GM12878 (cell line): Measurements from ENCODE around the gene TTYH3. TPM values are rescaled to one million over a fixed set of nuclear protein-coding genes. Genes with fewer than 3 reads are reported as not detected.
A peak's percentile ranks its signal among the peaks of the same experiment; 100 is the strongest.

Experiments
- ASH2L ChIP-seq: fragments of 300-600, 200-600 bp; sonication (generic); IDR thresholded peaks from 2 replicates; pipeline ENCODE4 v1.6.1; 2017; ENCODE audit warnings: low read depth, mild to moderate bottlenecking, borderline replicate concordance
- CBFB ChIP-seq: IDR thresholded peaks from 2 replicates; pipeline ENCODE4 v1.6.1; 2016; ENCODE audit warnings: antibody characterized with exemption, low read depth
- CBX3 ChIP-seq: fragments of 200-600 bp; sonication (generic); IDR thresholded peaks from 2 replicates; pipeline ENCODE4 v1.6.1; 2016; ENCODE audit warnings: low read depth, borderline replicate concordance
- CEBPB ChIP-seq, 2 experiments: fragments of 150-350 bp in 1 of 2; IDR thresholded peaks; 2 replicates each; pipeline ENCODE4 v1.6.1; 2012 to 2014; ENCODE audit warnings: low read depth in 2 of 2, low read length in 2 of 2, borderline replicate concordance in 1 of 2, inconsistent platforms in 1 of 2
- CHD1 ChIP-seq: IDR thresholded peaks from 2 replicates; pipeline ENCODE4 v1.6.1; 2012; ENCODE audit warnings: low read depth, low read length, improper control_type of control experiment
- CHD2 ChIP-seq: IDR thresholded peaks from 2 replicates; pipeline ENCODE4 v1.6.1; 2011; ENCODE audit warnings: low read depth, low read length, improper control_type of control experiment, borderline replicate concordance
- HDAC2 ChIP-seq: fragments of 200-600 bp; sonication (generic); IDR thresholded peaks from 2 replicates; pipeline ENCODE4 v1.6.1; 2017
- HDAC6 ChIP-seq: fragments of 200-600 bp; sonication (generic); IDR thresholded peaks from one replicate; pipeline ENCODE4 v1.8.0; 2017; ENCODE audit warnings: antibody characterized with exemption; ENCODE audit not compliant: unreplicated experiment
- MAX ChIP-seq: IDR thresholded peaks from 2 replicates; pipeline ENCODE4 v1.6.1; 2012; ENCODE audit warnings: low read depth, low read length, improper control_type of control experiment
- MLLT1 ChIP-seq: fragments of 450-650 bp; IDR thresholded peaks from 2 replicates; pipeline ENCODE4 v1.6.1; 2016; ENCODE audit warnings: mild to moderate bottlenecking
- MTA2 ChIP-seq: fragments of 450-650 bp; IDR thresholded peaks from 2 replicates; pipeline ENCODE4 v1.6.1; 2016; ENCODE audit warnings: low read depth, mild to moderate bottlenecking, moderate library complexity
- MTA3 ChIP-seq: IDR thresholded peaks from 2 replicates; pipeline ENCODE4 v1.6.1; 2012; ENCODE audit warnings: low read length, inconsistent platforms, borderline replicate concordance
- RAD21 ChIP-seq: IDR thresholded peaks from 2 replicates; pipeline ENCODE4 v1.6.1; 2011; ENCODE audit warnings: mild to moderate bottlenecking, low read depth, low read length, moderate library complexity; ENCODE audit not compliant: insufficient read depth
- SKIL ChIP-seq: fragments of 450-650 bp; IDR thresholded peaks from 2 replicates; pipeline ENCODE4 v1.6.1; 2017; ENCODE audit warnings: mild to moderate bottlenecking, low read depth, inconsistent platforms; ENCODE audit not compliant: poor library complexity, severe bottlenecking
- SMAD1 ChIP-seq: fragments of 450-650 bp; IDR thresholded peaks from 2 replicates; pipeline ENCODE4 v1.6.1; 2018; ENCODE audit warnings: mild to moderate bottlenecking, low read depth; ENCODE audit not compliant: partially characterized antibody
- STAT1 ChIP-seq: fragments of 450-650 bp; conservative IDR thresholded peaks from 2 replicates; pipeline ENCODE4 v1.6.1; 2014; ENCODE audit warnings: antibody characterized with exemption, mild to moderate bottlenecking
- SUZ12 ChIP-seq: fragments of 200-600 bp; sonication (generic); IDR thresholded peaks from one replicate; pipeline ENCODE4 v1.6.1; 2018; ENCODE audit warnings: antibody characterized with exemption, mild to moderate bottlenecking; ENCODE audit not compliant: unreplicated experiment
- TBL1XR1 ChIP-seq: IDR thresholded peaks from 2 replicates; pipeline ENCODE4 v1.6.1; 2012; ENCODE audit warnings: low read depth, low read length, improper control_type of control experiment
- TCF3 ChIP-seq: IDR thresholded peaks from 2 replicates; pipeline ENCODE4 v1.6.1; 2012; ENCODE audit warnings: low read depth, mild to moderate bottlenecking, low read length, borderline replicate concordance; ENCODE audit not compliant: insufficient read depth
- USF2 ChIP-seq: IDR thresholded peaks from 2 replicates; pipeline ENCODE4 v1.6.1; 2011; ENCODE audit warnings: low read depth, low read length, improper control_type of control experiment, borderline replicate concordance
- YY1 ChIP-seq: IDR thresholded peaks from 2 replicates; pipeline ENCODE4 v1.6.1; 2011; ENCODE audit warnings: low read depth, mild to moderate bottlenecking, low read length
- polyA plus RNA-seq, 11 experiments: library from polyadenylated mRNA; depleted of rRNA in 4 of 11; unstranded in 6 of 11; stranded (reverse) in 5 of 11; fragments of >200 nt; fragmentation: Nextera tagmentation in 4 of 11; fragmentation: Illumina TruSeq in 1 of 11; extraction: Ambion mirVana in 4 of 11; extraction: Trizol in 1 of 11; gene quantifications; 1 replicate in 1 of 11; 2 replicates in 10 of 11; pipeline versions ENCODE4 v1.2.1 to v1.2.3, GENCODE V29; 2011 to 2016; ENCODE audit warnings: inconsistent platforms in 2 of 11, missing spikeins in 2 of 11, low read depth in 1 of 11
- total RNA-seq, 4 experiments: library from RNA; depleted of rRNA in 3 of 4; stranded (reverse); fragments of >200 nt in 3 of 4; fragmentation: Illumina TruSeq in 1 of 4; extraction: Trizol in 1 of 4; gene quantifications; 2 replicates each; pipeline versions ENCODE4 v1.2.1 to v1.2.3, GENCODE V29; 2013 to 2021
- TF ChIP-seq, protein P1 (sequence below): fragments of 450-650 bp; formaldehyde crosslinking; IDR thresholded peaks from 2 replicates; pipeline ENCODE4 v1.4.0; 2022; ENCODE audit warnings: mild to moderate bottlenecking, moderate library complexity

The TTYH3 gene
- total and polyA plus RNA-seq, 10 of the 15 experiments (the other 5 are each of a cell fraction or from before 2014, with no cell fraction given) = 0.79 to 71.4 (median 10.5) TPM

- TF ChIP-seq HDAC2 (no peak), CHD2 (no peak), CBX3 (no peak), MLLT1 (0 out of 2 replicates have a peak, but pooled peaks have one; percentile 12), SMAD1 (no peak), MTA2 (peak; percentile 25; the same call in 1 of the 2 replicates), TBL1XR1 (no peak), RAD21 (peak; percentile 17; the same call in 1 of the 2 replicates), USF2 (no peak), STAT1 (no peak), CBFB (0 out of 2 replicates have a peak, but pooled peaks have one; percentile 61), SKIL (no peak), HDAC6 (no peak), MTA3 (no peak), TCF3 (no peak), MAX (no peak), ASH2L (no peak), SUZ12 (no peak), YY1 (no peak), CEBPB (IDR thresholded peaks at IDR 0.05; ENCODE audit: borderline replicate concordance in 1 of 2, low read depth in 2 of 2, low read length in 2 of 2) (no peak), CHD1 (no peak)
- TF ChIP-seq, protein P1, sequence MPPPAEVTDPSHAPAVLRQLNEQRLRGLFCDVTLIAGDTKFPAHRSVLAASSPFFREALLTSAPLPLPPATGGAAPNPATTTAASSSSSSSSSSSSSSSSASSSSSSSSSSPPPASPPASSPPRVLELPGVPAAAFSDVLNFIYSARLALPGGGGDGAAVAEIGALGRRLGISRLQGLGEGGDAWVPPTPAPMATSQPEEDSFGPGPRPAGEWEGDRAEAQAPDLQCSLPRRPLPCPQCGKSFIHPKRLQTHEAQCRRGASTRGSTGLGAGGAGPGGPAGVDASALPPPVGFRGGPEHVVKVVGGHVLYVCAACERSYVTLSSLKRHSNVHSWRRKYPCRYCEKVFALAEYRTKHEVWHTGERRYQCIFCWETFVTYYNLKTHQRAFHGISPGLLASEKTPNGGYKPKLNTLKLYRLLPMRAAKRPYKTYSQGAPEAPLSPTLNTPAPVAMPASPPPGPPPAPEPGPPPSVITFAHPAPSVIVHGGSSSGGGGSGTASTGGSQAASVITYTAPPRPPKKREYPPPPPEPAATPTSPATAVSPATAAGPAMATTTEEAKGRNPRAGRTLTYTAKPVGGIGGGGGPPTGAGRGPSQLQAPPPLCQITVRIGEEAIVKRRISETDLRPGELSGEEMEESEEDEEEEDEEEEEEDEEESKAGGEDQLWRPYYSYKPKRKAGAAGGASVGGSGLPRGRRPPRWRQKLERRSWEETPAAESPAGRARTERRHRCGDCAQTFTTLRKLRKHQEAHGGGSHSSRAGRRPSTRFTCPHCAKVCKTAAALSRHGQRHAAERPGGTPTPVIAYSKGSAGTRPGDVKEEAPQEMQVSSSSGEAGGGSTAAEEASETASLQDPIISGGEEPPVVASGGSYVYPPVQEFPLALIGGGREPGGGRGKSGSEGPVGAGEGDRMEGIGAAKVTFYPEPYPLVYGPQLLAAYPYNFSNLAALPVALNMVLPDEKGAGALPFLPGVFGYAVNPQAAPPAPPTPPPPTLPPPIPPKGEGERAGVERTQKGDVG (CRISPR knock-in tag) = no peak
Observed at GRCh38 chr7:2710286-2710655, 78.5 kb downstream of the TTYH3 start (continued).
